Hepatocyte (in vitro differentiated cells): Measurements from ENCODE around the gene CRIM1. TPM values are rescaled to one million over a fixed set of nuclear protein-coding genes. Genes with fewer than 3 reads are reported as not detected.
A peak's percentile ranks its signal among the peaks of the same experiment; 100 is the strongest.

Source experiments
- DNase-seq: peaks from one replicate; pipeline ENCODE4 v3.0.0-alpha.2; 2016; ENCODE audit warnings: low spot score
- H2AFZ ChIP-seq: fragments of 200-600 bp; sonication (generic); 2 replicates; pipeline ENCODE4 v1.6.0; 2016; ENCODE audit warnings: antibody characterized with exemption, mild to moderate bottlenecking
- H3K27ac ChIP-seq: fragments of 200-600 bp; sonication (generic); 2 replicates; pipeline ENCODE4 v1.5.1; 2016; ENCODE audit warnings: mild to moderate bottlenecking
- H3K27me3 ChIP-seq: fragments of 200-600 bp; sonication (generic); 2 replicates; pipeline ENCODE4 v1.6.1; 2016
- H3K36me3 ChIP-seq: fragments of 200-600 bp; sonication (generic); replicated peaks from 2 replicates; pipeline ENCODE4 v1.5.1; 2016; ENCODE audit warnings: low read depth; ENCODE audit not compliant: insufficient read depth
- H3K4me1 ChIP-seq: fragments of 200-600 bp; sonication (generic); 2 replicates; pipeline ENCODE4 v1.5.1; 2016; ENCODE audit warnings: mild to moderate bottlenecking, moderate library complexity; ENCODE audit not compliant: insufficient read depth
- H3K4me2 ChIP-seq: fragments of 200-600 bp; sonication (generic); 2 replicates; pipeline ENCODE4 v1.6.0; 2016
- H3K4me3 ChIP-seq: fragments of 200-600 bp; sonication (generic); 2 replicates; pipeline ENCODE4 v1.5.1; 2016; ENCODE audit warnings: mild to moderate bottlenecking
- H3K79me2 ChIP-seq: fragments of 200-600 bp; sonication (generic); 2 replicates; pipeline ENCODE4 v1.6.0; 2017; ENCODE audit warnings: mild to moderate bottlenecking
- H3K9me2 ChIP-seq: fragments of 200-600 bp; sonication (generic); replicated peaks from 2 replicates; pipeline ENCODE4 v1.6.0; 2017; ENCODE audit warnings: mild to moderate bottlenecking; ENCODE audit not compliant: insufficient read depth
- H3K9me3 ChIP-seq: fragments of 200-600 bp; sonication (generic); 2 replicates; pipeline ENCODE4 v1.5.1; 2016; ENCODE audit warnings: low read depth, mild to moderate bottlenecking
- H4K20me1 ChIP-seq: fragments of 200-600 bp; sonication (generic); 2 replicates; pipeline ENCODE4 v1.6.0; 2016; ENCODE audit warnings: mild to moderate bottlenecking; ENCODE audit not compliant: insufficient read depth, poor library complexity, severe bottlenecking
- CTCF ChIP-seq: fragments of 200-600 bp; sonication (generic); IDR thresholded peaks from 2 replicates; pipeline ENCODE4 v1.5.1; 2016; ENCODE audit warnings: antibody characterized with exemption, mild to moderate bottlenecking; ENCODE audit not compliant: poor library complexity
- EZH2 ChIP-seq: fragments of 200-600 bp; sonication (generic); IDR thresholded peaks from 2 replicates; pipeline ENCODE4 v1.6.1; 2016; ENCODE audit warnings: antibody characterized with exemption, mild to moderate bottlenecking, borderline replicate concordance
- EZH2phosphoT487 ChIP-seq: fragments of 200-600 bp; sonication (generic); IDR thresholded peaks from one replicate; pipeline ENCODE4 v1.6.1; 2018; ENCODE audit warnings: antibody characterized with exemption, mild to moderate bottlenecking, low read depth, moderate library complexity; ENCODE audit not compliant: unreplicated experiment, severe bottlenecking
- WGBS: methylation state at CpG from one replicate; pipeline ENCODE4 v1.1.6; 2016; ENCODE audit warnings: low lambda C conversion rate; ENCODE audit errors: missing lambda C conversion rate; 5-methylcytosine and 5-hydroxymethylcytosine counted together
- polyA plus RNA-seq: library from polyadenylated mRNA; unstranded; fragments of >200 nt; fragmentation: Nextera tagmentation; extraction: Ambion mirVana; gene quantifications from 2 replicates; pipeline ENCODE4 v1.2.1, GENCODE V29; 2016
- total RNA-seq: library from RNA; depleted of rRNA; stranded (reverse); fragments of >200 nt; gene quantifications from 2 replicates; pipeline ENCODE4 v1.2.3, GENCODE V29; 2014

The CRIM1 gene
- total and polyA plus RNA-seq, 2 experiments from 2014 or later = 23.0 to 40.8 TPM

- Histone ChIP-seq H3K4me1 (peaks cover 13% of the 10 kb centered on the region), H3K27me3 (no peaks in the 10 kb centered on the region), H3K4me3 (no peak overlapping the region), H4K20me1 (no peaks in the 10 kb centered on the region), H3K27ac (no peak overlapping the region), H3K79me2 (no peaks in the 10 kb centered on the region), H3K36me3 (no peaks in the 10 kb centered on the region), H3K9me2 (no peaks in the 10 kb centered on the region), H3K4me2 (no peak overlapping the region), H3K9me3 (no peaks in the 10 kb centered on the region), H2AFZ (no peak overlapping the region)
- no peak for DNase-seq
- TF ChIP-seq EZH2phosphoT487 (no peak), EZH2 (no peak), CTCF (no peak)
- WGBS = 81% methylated on average over 3 of the region's 3 CpGs
Observed at GRCh38 chr2:36446294-36446693, 90.7 kb downstream of the CRIM1 start.

- 95% methylated on average over 7 of the region's 7 CpGs for WGBS
- Histone ChIP-seq H3K9me3 (no peaks in the 10 kb centered on the region), H3K27ac (peak overlapping the region; percentile 61)
Observed at GRCh38 chr2:36449213-36449612, 93.6 kb downstream of the CRIM1 start.

GRCh38 chr2:36449943-36450392, 94.4 kb downstream of the CRIM1 start:
- Histone ChIP-seq H3K36me3 (no peaks in the 10 kb centered on the region), H3K9me3 (no peaks in the 10 kb centered on the region), H3K79me2 (no peaks in the 10 kb centered on the region), H3K27ac (peak overlapping the region; percentile 61), H4K20me1 (no peaks in the 10 kb centered on the region), H3K4me3 (no peak overlapping the region), H3K9me2 (no peaks in the 10 kb centered on the region), H2AFZ (no peak overlapping the region), H3K27me3 (no peaks in the 10 kb centered on the region), H3K4me1 (peaks cover 13% of the 10 kb centered on the region), H3K4me2 (peak overlapping the region; percentile 23)
- WGBS = 63% methylated on average over 6 of the region's 6 CpGs
- TF ChIP-seq EZH2phosphoT487 (no peak), EZH2 (no peak), CTCF (no peak)
- DNase-seq = no peak

More at GRCh38 chr2:36449213-36449612, 93.6 kb downstream of the CRIM1 start:
- Histone ChIP-seq H3K4me3 (no peak overlapping the region), H3K79me2 (no peaks in the 10 kb centered on the region), H3K9me2 (no peaks in the 10 kb centered on the region), H2AFZ (no peak overlapping the region), H4K20me1 (no peaks in the 10 kb centered on the region), H3K27me3 (no peaks in the 10 kb centered on the region), H3K4me2 (peak overlapping the region; percentile 23), H3K36me3 (no peaks in the 10 kb centered on the region), H3K4me1 (peaks cover 13% of the 10 kb centered on the region)
- TF ChIP-seq EZH2 = no peak
- TF ChIP-seq EZH2phosphoT487 = no peak
- no peak for TF ChIP-seq CTCF
- DNase-seq = no peak
